ENCODE data around the gene INSYN2B.

GRCh38 chr5:169889572-169889971, 90.7 kb downstream of the INSYN2B start:
- no peak for TF ChIP-seq CTCF (conservative IDR thresholded peaks at IDR 0.05; ENCODE audit: low read depth, low read length)
- TF ChIP-seq EZH2 (IDR thresholded peaks at IDR 0.05; ENCODE audit: borderline replicate concordance, low read depth, low read length, poor library complexity, severe bottlenecking), result no peak

All from A673 (cell line).